ENCODE measurements around the gene WNT3A. TPM values are rescaled to one million over a fixed set of nuclear protein-coding genes. Genes with fewer than 3 reads are reported as not detected.

Gene WNT3A
- polyA plus RNA-seq, 1 of the 3 experiments (the other 2 are of a cell fraction), result not detected

- ChIA-PET CTCF (interaction anchor here (0.6 kb wide), 1 partner anchor 12 kb away, joined by 3 read pairs; no protein-coding TSS in a partner anchor), POLR2A (no interaction called here)
- Histone ChIP-seq H3K4me1 (ENCODE audit: control insufficient read depth in 1 of 2, insufficient read depth in 2 of 2, low read depth in 1 of 2, low read length in 1 of 2) (peaks cover 0 to 6% of the 10 kb centered on the region in 2 experiments; a peak in 1 of 4 replicates), H3K9me2 (no peaks in the 10 kb centered on the region), H3K27ac (ENCODE audit: low read depth in 2 of 2, low read length in 1 of 2) (no peak overlapping the region), H4K20me1 (ENCODE audit: insufficient read depth) (no peaks in the 10 kb centered on the region), H3K9ac (no peak overlapping the region), H2AFZ (ENCODE audit: low read depth) (no peak overlapping the region), H3K36me3 (replicated peaks in 1 of 2; ENCODE audit: control insufficient read depth in 1 of 2, insufficient read depth in 2 of 2, low read length in 1 of 2) (no peaks in the 10 kb centered on the region), H3K27me3 (ENCODE audit: insufficient read depth) (no peaks in the 10 kb centered on the region), H3K4me3 (ENCODE audit: low read depth in 2 of 2, low read length in 1 of 2) (no peak overlapping the region), H3K9me3 (no peaks in the 10 kb centered on the region), H3K4me2 (no peak overlapping the region), H3K79me2 (ENCODE audit: insufficient read depth) (no peaks in the 10 kb centered on the region), H3F3A (replicated peaks; ENCODE audit: insufficient read depth) (no peaks in the 10 kb centered on the region)
- 39% methylated on average over 11 of the region's 21 CpGs for WGBS (ENCODE audit: low lambda C conversion rate)
- TF ChIP-seq FOXM1 (IDR thresholded peaks at IDR 0.05; ENCODE audit: low read depth) (no peak), TAF1 (IDR thresholded peaks at IDR 0.05; ENCODE audit: borderline replicate concordance, low read depth, low read length) (no peak), USF1 (IDR thresholded peaks at IDR 0.05; ENCODE audit: borderline replicate concordance, low read depth) (no peak), MEF2A (IDR thresholded peaks at IDR 0.05; ENCODE audit: borderline replicate concordance, low read depth) (no peak), REST (IDR thresholded peaks at IDR 0.05; ENCODE audit: low read depth, low read length) (no peak)
- DNase-seq, result no peak
Measured at GRCh38 chr1:228015276-228016180, 8.7 kb downstream of the WNT3A start.

GRCh38 chr1:228016181-228016510, 9.3 kb downstream of the WNT3A start:
- WGBS (ENCODE audit: low lambda C conversion rate), result no CpG with 5 or more reads among the region's 2 CpGs
- H3K9me3 ChIP-seq, result no peaks in the 10 kb centered on the region
- H3K4me3 ChIP-seq (ENCODE audit: low read depth in 2 of 2, low read length in 1 of 2), result no peak overlapping the region
- DNase-seq, result no peak
- ChIA-PET POLR2A (no interaction called here), CTCF (interaction anchor here (0.6 to 2.3 kb wide), 2 partner anchors 12 kb away, joined by 3 to 10 read pairs; no protein-coding TSS in a partner anchor)
- no peak overlapping the region for H3K9ac ChIP-seq
- H3K4me1 ChIP-seq (ENCODE audit: control insufficient read depth in 1 of 2, insufficient read depth in 2 of 2, low read depth in 1 of 2, low read length in 1 of 2), result peaks cover 0 to 6% of the 10 kb centered on the region in 2 experiments; a peak in 1 of 4 replicates
- H3K9me2 ChIP-seq, result no peaks in the 10 kb centered on the region
- no peaks in the 10 kb centered on the region for H3F3A ChIP-seq (replicated peaks; ENCODE audit: insufficient read depth)
- H3K79me2 ChIP-seq (ENCODE audit: insufficient read depth), result no peaks in the 10 kb centered on the region
- no peaks in the 10 kb centered on the region for H4K20me1 ChIP-seq (ENCODE audit: insufficient read depth)
- H3K27ac ChIP-seq (ENCODE audit: low read depth in 2 of 2, low read length in 1 of 2), result no peak overlapping the region
- H2AFZ ChIP-seq (ENCODE audit: low read depth), result no peak overlapping the region
- no peaks in the 10 kb centered on the region for H3K27me3 ChIP-seq (ENCODE audit: insufficient read depth)
- no peak overlapping the region for H3K4me2 ChIP-seq
- no peaks in the 10 kb centered on the region for H3K36me3 ChIP-seq (replicated peaks in 1 of 2; ENCODE audit: control insufficient read depth in 1 of 2, insufficient read depth in 2 of 2, low read length in 1 of 2)
- TF ChIP-seq USF2 (IDR thresholded peaks at IDR 0.05; ENCODE audit: borderline replicate concordance, low read depth, low read length), result no peak
- TF ChIP-seq NRF1 (IDR thresholded peaks at IDR 0.05; ENCODE audit: low read depth, low read length), result no peak
- no peak for TF ChIP-seq MXI1 (IDR thresholded peaks at IDR 0.05; ENCODE audit: low read depth, low read length)
- no peak for TF ChIP-seq CTCF (IDR thresholded peaks at IDR 0.05)
- TF ChIP-seq RXRA (IDR thresholded peaks at IDR 0.05; ENCODE audit: borderline replicate concordance, low read depth), result no peak
- no peak for TF ChIP-seq ZBTB33 (IDR thresholded peaks at IDR 0.05; ENCODE audit: borderline replicate concordance, low read depth)
- TF ChIP-seq TCF12 (IDR thresholded peaks at IDR 0.05), result no peak
- TF ChIP-seq RCOR1 (IDR thresholded peaks at IDR 0.05; ENCODE audit: low read length), result no peak
- TF ChIP-seq JUND (IDR thresholded peaks at IDR 0.05), result no peak
- no peak for TF ChIP-seq SIN3A (IDR thresholded peaks at IDR 0.05; ENCODE audit: borderline replicate concordance, low read depth, low read length)
- TF ChIP-seq MEF2A (IDR thresholded peaks at IDR 0.05; ENCODE audit: borderline replicate concordance, low read depth), result no peak
- TF ChIP-seq NFIC (IDR thresholded peaks at IDR 0.05; ENCODE audit: borderline replicate concordance), result no peak

Data from SK-N-SH (cell line).